Keratinocyte (primary cell): ENCODE data around the gene PDILT. TPM values are rescaled to one million over a fixed set of nuclear protein-coding genes. Genes with fewer than 3 reads are reported as not detected.

Experiments
- DNase-seq: peaks from one replicate; pipeline ENCODE4 v3.0.0-alpha.2; 2011; ENCODE audit warnings: low read depth, missing footprints, low spot score
- FAIRE-seq: peaks from 2 replicates; lab custom pipeline; 2011; peaks lifted over from hg19 to GRCh38; lab: Jason Lieb, UNC
- H2AFZ ChIP-seq: 2 replicates; pipeline ENCODE4 v1.6.0; 2012; ENCODE audit warnings: low read length, control low read depth, inconsistent platforms; ENCODE audit not compliant: control insufficient read depth
- H3K27ac ChIP-seq: 2 replicates; pipeline ENCODE4 v1.5.1; 2011; ENCODE audit warnings: low read length; ENCODE audit not compliant: control insufficient read depth, insufficient read depth
- H3K27me3 ChIP-seq: 3 replicates; pipeline ENCODE4 v1.6.0; 2011; ENCODE audit warnings: low read length; ENCODE audit not compliant: control insufficient read depth, insufficient read depth; ENCODE audit errors: extremely low read depth
- H3K36me3 ChIP-seq, 2 experiments: 2 replicates in 1 of 2; 3 replicates in 1 of 2; pipeline ENCODE4 v1.5.1; 2011; ENCODE audit warnings: low read length in 2 of 2, mild to moderate bottlenecking in 1 of 2; ENCODE audit not compliant: control insufficient read depth in 2 of 2, insufficient read depth in 2 of 2; ENCODE audit errors: extremely low read depth in 1 of 2
- H3K4me1 ChIP-seq: 3 replicates; pipeline ENCODE4 v1.5.1; 2011; ENCODE audit warnings: low read length; ENCODE audit not compliant: control insufficient read depth, insufficient read depth; ENCODE audit errors: extremely low read depth
- H3K4me2 ChIP-seq: 3 replicates; pipeline ENCODE4 v1.6.0; 2011; ENCODE audit warnings: low read depth, low read length; ENCODE audit not compliant: control insufficient read depth, insufficient read depth; ENCODE audit errors: extremely low read depth
- H3K4me3 ChIP-seq, 3 experiments: fragments of 200-600 bp in 1 of 3; sonication (generic) in 1 of 3; 2 replicates in 2 of 3; 3 replicates in 1 of 3; pipeline ENCODE4 v1.5.1; 2011 to 2016; ENCODE audit warnings: low read length in 3 of 3, mild to moderate bottlenecking in 3 of 3, control low read depth in 2 of 3, inconsistent platforms in 1 of 3, low read depth in 1 of 3, mixed read lengths in 1 of 3, mixed run types in 1 of 3, moderate library complexity in 1 of 3; ENCODE audit not compliant: control insufficient read depth in 2 of 3, insufficient read depth in 2 of 3; ENCODE audit errors: extremely low read depth in 1 of 3
- H3K79me2 ChIP-seq: 2 replicates; pipeline ENCODE4 v1.6.0; 2012; ENCODE audit warnings: low read length; ENCODE audit not compliant: control insufficient read depth, insufficient read depth
- H3K9ac ChIP-seq: 3 replicates; pipeline ENCODE4 v1.6.0; 2011; ENCODE audit warnings: low read length; ENCODE audit not compliant: control insufficient read depth, insufficient read depth; ENCODE audit errors: extremely low read depth
- H3K9me1 ChIP-seq: 3 replicates; pipeline ENCODE4 v1.6.0; 2011; ENCODE audit warnings: low read length; ENCODE audit not compliant: control insufficient read depth, insufficient read depth; ENCODE audit errors: extremely low read depth
- H3K9me3 ChIP-seq: 2 replicates; pipeline ENCODE4 v1.5.1; 2012; ENCODE audit warnings: low read depth, low read length; ENCODE audit not compliant: control insufficient read depth
- H4K20me1 ChIP-seq: 3 replicates; pipeline ENCODE4 v1.6.0; 2011; ENCODE audit warnings: low read length; ENCODE audit not compliant: control insufficient read depth, insufficient read depth; ENCODE audit errors: extremely low read depth
- CTCF ChIP-seq, 3 experiments: IDR thresholded peaks in 1 of 3; conservative IDR thresholded peaks in 1 of 3; optimal IDR thresholded peaks in 1 of 3; 2 replicates in 2 of 3; 3 replicates in 1 of 3; pipeline versions ENCODE3 to v1.5.1; 2011; ENCODE audit warnings: low read length in 3 of 3, mild to moderate bottlenecking in 3 of 3, moderate library complexity in 2 of 3, control low read depth in 1 of 3, inconsistent platforms in 1 of 3; ENCODE audit not compliant: insufficient read depth in 2 of 3; ENCODE audit errors: extremely low read depth in 1 of 3
- EZH2 ChIP-seq: IDR thresholded peaks from one replicate; pipeline ENCODE4 v1.6.1; 2012; ENCODE audit warnings: inconsistent platforms, mild to moderate bottlenecking, low read length, moderate library complexity
- dilution Hi-C: fragments of 300-500 bp; cut with MboI; formaldehyde crosslinking; loops from one replicate; pipeline ENCODE4 v1.7.0; 2020; ENCODE audit warnings: low sequenced_read_pairs; ENCODE audit not compliant: extremely low pct_ligation_motif_present
- polyA plus RNA-seq, 5 experiments: library from polyadenylated mRNA; depleted of rRNA in 3 of 5; stranded (reverse) in 3 of 5; stranded (forward) in 1 of 5; unstranded in 1 of 5; fragments of >200 nt; gene quantifications; 1 replicate in 1 of 5; 2 replicates in 3 of 5; 3 replicates in 1 of 5; pipeline versions ENCODE4 v1.2.1 to v1.2.3, GENCODE V29; 2011 to 2012; ENCODE audit warnings: missing spikeins in 2 of 5, low read depth in 1 of 5, low replicate concordance in 1 of 5

PDILT gene
- polyA plus RNA-seq, 1 donor (not counting 4 experiments of a cell fraction or from before 2014, with no cell fraction given), result not detected

GRCh38 chr16:20359997-20360396 lies 44.5 kb downstream of the PDILT start:
- dilution Hi-C loops, result no loop called here
- no peak for DNase-seq
- FAIRE-seq, result no peak

GRCh38 chr16:20355114-20355782 lies 49.3 kb downstream of the PDILT start:
- FAIRE-seq, result no peak
- Histone ChIP-seq H4K20me1 (no peaks in the 10 kb centered on the region), H2AFZ (no peak overlapping the region), H3K79me2 (no peaks in the 10 kb centered on the region), H3K27ac (no peak overlapping the region), H3K36me3 (no peaks in the 10 kb centered on the region), H3K9me1 (no peaks in the 10 kb centered on the region), H3K9me3 (no peaks in the 10 kb centered on the region), H3K4me3 (no peak overlapping the region), H3K4me1 (no peaks in the 10 kb centered on the region), H3K9ac (no peak overlapping the region), H3K4me2 (no peak overlapping the region), H3K27me3 (no peaks in the 10 kb centered on the region)
- no peak for DNase-seq
- no peak for TF ChIP-seq CTCF (optimal IDR thresholded peaks at IDR 0.05 in 1 of 3, IDR thresholded peaks at IDR 0.05 in 1 of 3, conservative IDR thresholded peaks at IDR 0.05 in 1 of 3; ENCODE audit: extremely low read depth in 1 of 3, insufficient read depth in 2 of 3, low read length in 3 of 3)
- no peak for TF ChIP-seq EZH2
- dilution Hi-C loops, result no loop called here

More at GRCh38 chr16:20359997-20360396, 44.5 kb downstream of the PDILT start:
- Histone ChIP-seq H3K9me1 (no peaks in the 10 kb centered on the region), H3K27ac (no peak overlapping the region), H3K4me1 (no peaks in the 10 kb centered on the region), H3K4me3 (no peak overlapping the region), H3K4me2 (no peak overlapping the region), H3K9ac (no peak overlapping the region), H2AFZ (no peak overlapping the region), H3K9me3 (no peaks in the 10 kb centered on the region), H3K27me3 (no peaks in the 10 kb centered on the region), H3K79me2 (no peaks in the 10 kb centered on the region), H4K20me1 (no peaks in the 10 kb centered on the region), H3K36me3 (no peaks in the 10 kb centered on the region)
- TF ChIP-seq EZH2 (no peak), CTCF (optimal IDR thresholded peaks at IDR 0.05 in 1 of 3, IDR thresholded peaks at IDR 0.05 in 1 of 3, conservative IDR thresholded peaks at IDR 0.05 in 1 of 3; ENCODE audit: extremely low read depth in 1 of 3, insufficient read depth in 2 of 3, low read length in 3 of 3) (no peak)
